GM23338 (cell line): ENCODE data around the gene CEND1. TPM values are rescaled to one million over a fixed set of nuclear protein-coding genes. Genes with fewer than 3 reads are reported as not detected.

ENCODE experiments used
- ATAC-seq: fragments of 200-7000 bp; cut with Tn5 transposase; 3 replicates; pipeline ENCODE4 v1.9.1; 2020
- DNase-seq: peaks from one replicate; pipeline ENCODE4 v3.0.0-alpha.2; 2015; ENCODE audit warnings: low spot score
- H2AFZ ChIP-seq: fragments of 200-600 bp; sonication (generic); 2 replicates; pipeline ENCODE4 v1.8.0; 2016; ENCODE audit warnings: antibody characterized with exemption, mild to moderate bottlenecking, moderate library complexity
- H3F3A ChIP-seq: fragments of 200-600 bp; sonication (generic); replicated peaks from 2 replicates; pipeline ENCODE4 v1.8.0; 2017; ENCODE audit warnings: antibody characterized with exemption, mixed run types, low read depth
- H3K27ac ChIP-seq: fragments of 200-600 bp; sonication (generic); 2 replicates; pipeline ENCODE4 v1.6.1; 2016; ENCODE audit warnings: low read depth
- H3K27me3 ChIP-seq: fragments of 200-600 bp; sonication (generic); 2 replicates; pipeline ENCODE4 v1.8.0; 2016; ENCODE audit warnings: mild to moderate bottlenecking, mixed run types, moderate library complexity; ENCODE audit not compliant: insufficient read depth
- H3K36me3 ChIP-seq: fragments of 200-600 bp; sonication (generic); 2 replicates; pipeline ENCODE4 v1.8.0; 2016; ENCODE audit warnings: mild to moderate bottlenecking; ENCODE audit not compliant: insufficient read depth
- H3K4me1 ChIP-seq: fragments of 200-600 bp; sonication (generic); 2 replicates; pipeline ENCODE4 v1.8.0; 2016; ENCODE audit warnings: mild to moderate bottlenecking, moderate library complexity; ENCODE audit not compliant: insufficient read depth
- H3K4me2 ChIP-seq: fragments of 200-600 bp; sonication (generic); 2 replicates; pipeline ENCODE4 v1.7.1; 2017; ENCODE audit warnings: mixed run types
- H3K4me3 ChIP-seq: fragments of 200-600 bp; sonication (generic); 2 replicates; pipeline ENCODE4 v1.6.1; 2016; ENCODE audit warnings: mixed run types
- H3K79me2 ChIP-seq: fragments of 200-600 bp; sonication (generic); replicated peaks from 2 replicates; pipeline ENCODE4 v1.8.0; 2017; ENCODE audit warnings: mild to moderate bottlenecking; ENCODE audit not compliant: insufficient read depth
- H3K9me2 ChIP-seq: fragments of 200-600 bp; sonication (generic); 2 replicates; pipeline ENCODE4 v1.8.0; 2017; ENCODE audit not compliant: insufficient read depth
- H4K20me1 ChIP-seq: fragments of 200-600 bp; sonication (generic); replicated peaks from 2 replicates; pipeline ENCODE4 v1.8.0; 2017; ENCODE audit warnings: mild to moderate bottlenecking; ENCODE audit not compliant: insufficient read depth
- H3K27ac Mint-ChIP-seq: 2 replicates; pipeline ENCODE4 v1.8.0; 2020; ENCODE audit warnings: inconsistent platforms, mild to moderate bottlenecking, moderate library complexity, mixed read lengths
- H3K27me3 Mint-ChIP-seq: 3 replicates; pipeline ENCODE4 v1.8.0; 2022; ENCODE audit warnings: low read depth, mild to moderate bottlenecking, moderate library complexity, mixed read lengths, inconsistent platforms; ENCODE audit not compliant: insufficient read depth, poor library complexity
- H3K36me3 Mint-ChIP-seq: 3 replicates; pipeline ENCODE4 v1.8.0; 2021; ENCODE audit warnings: low read depth, mild to moderate bottlenecking, inconsistent platforms, moderate library complexity, mixed read lengths
- H3K4me1 Mint-ChIP-seq: 3 replicates; pipeline ENCODE4 v1.8.0; 2020; ENCODE audit warnings: mild to moderate bottlenecking, inconsistent platforms, mixed read lengths
- H3K4me3 Mint-ChIP-seq: 3 replicates; pipeline ENCODE4 v1.8.0; 2021; ENCODE audit warnings: moderate library complexity, mild to moderate bottlenecking, inconsistent platforms, mixed read lengths
- H3K9me3 Mint-ChIP-seq: 3 replicates; pipeline ENCODE4 v1.8.0; 2020; ENCODE audit warnings: moderate library complexity, mild to moderate bottlenecking, inconsistent platforms, mixed read lengths
- CREB1 ChIP-seq: fragments of 250-450 bp; sonication (Bioruptor Pico); IDR thresholded peaks from 2 replicates; pipeline ENCODE4 v1.5.0; 2020; ENCODE audit warnings: low read depth, mild to moderate bottlenecking, moderate library complexity
- ETS1 ChIP-seq: IDR thresholded peaks from 2 replicates; pipeline ENCODE4 v1.6.1; 2016; ENCODE audit warnings: antibody characterized with exemption
- EZH2 ChIP-seq: fragments of 200-600 bp; sonication (generic); IDR thresholded peaks from one replicate; pipeline ENCODE4 v1.8.0; 2017; ENCODE audit warnings: antibody characterized with exemption, mild to moderate bottlenecking, low read depth; ENCODE audit not compliant: unreplicated experiment
- EZH2phosphoT487 ChIP-seq: fragments of 200-600 bp; sonication (generic); IDR thresholded peaks from one replicate; pipeline ENCODE4 v1.8.1; 2018; ENCODE audit warnings: antibody characterized with exemption; ENCODE audit not compliant: unreplicated experiment
- JUNB ChIP-seq: IDR thresholded peaks from one replicate; pipeline ENCODE4 v1.6.1; 2016; ENCODE audit warnings: antibody characterized with exemption; ENCODE audit not compliant: unreplicated experiment
- NANOG ChIP-seq: IDR thresholded peaks from 2 replicates; pipeline ENCODE4 v1.6.1; 2016; ENCODE audit warnings: antibody characterized with exemption, borderline replicate concordance
- POLR2AphosphoS5 ChIP-seq: IDR thresholded peaks from 2 replicates; pipeline ENCODE4 v1.6.1; 2016; ENCODE audit warnings: antibody characterized with exemption, low read depth
- REST ChIP-seq: IDR thresholded peaks from one replicate; pipeline ENCODE4 v1.6.1; 2018; ENCODE audit warnings: antibody characterized with exemption; ENCODE audit not compliant: unreplicated experiment
- STAT1 ChIP-seq: IDR thresholded peaks from one replicate; pipeline ENCODE4 v1.6.1; 2016; ENCODE audit warnings: antibody characterized with exemption; ENCODE audit not compliant: unreplicated experiment
- ZNF114 ChIP-seq: fragments of 250-450 bp; sonication (Bioruptor Pico); IDR thresholded peaks from 2 replicates; pipeline ENCODE4 v1.5.0; 2020; ENCODE audit warnings: mild to moderate bottlenecking, moderate library complexity
- ZNF331 ChIP-seq: fragments of 250-450 bp; sonication (Bioruptor Pico); IDR thresholded peaks from 2 replicates; pipeline ENCODE4 v1.5.0; 2020; ENCODE audit warnings: low read depth, mild to moderate bottlenecking, moderate library complexity
- ZNF462 ChIP-seq: fragments of 250-450 bp; sonication (Bioruptor Pico); IDR thresholded peaks from 2 replicates; pipeline ENCODE4 v1.5.0; 2020; ENCODE audit warnings: mild to moderate bottlenecking, moderate library complexity
- polyA plus RNA-seq: library from polyadenylated mRNA; unstranded; fragments of >200 nt; fragmentation: Nextera tagmentation; extraction: Ambion mirVana; gene quantifications from 2 replicates; pipeline ENCODE4 v1.2.1, GENCODE V29; 2016
- total RNA-seq: library from RNA; depleted of rRNA; stranded (reverse); fragments of >200 nt; shearing (Covaris generic); gene quantifications from 2 replicates; pipeline ENCODE4 v1.2.3, GENCODE V29; 2014
- TF ChIP-seq, protein P1 (sequence below), 2 experiments: fragments of 200-600 bp in 1 of 2; sonication (generic) in 1 of 2; conservative IDR thresholded peaks; 2 replicates each; pipeline versions ENCODE4 v1.5.1 to v1.6.1; 2016 to 2017; ENCODE audit warnings: antibody characterized with exemption in 2 of 2, low read depth in 2 of 2, mild to moderate bottlenecking in 2 of 2, moderate library complexity in 1 of 2

CEND1 gene
- total and polyA plus RNA-seq, 2 experiments from 2014 or later: 4.8 to 5.5 TPM

- Histone ChIP-seq H3K36me3 (peaks cover 6% of the 10 kb centered on the region; the same call in 1 of the 2 replicates), H3K27me3 (no peaks in the 10 kb centered on the region), H3K27ac (no peak overlapping the region), H3K4me3 (no peak overlapping the region), H3K79me2 (peaks cover 23% of the 10 kb centered on the region), H3K9me2 (no peaks in the 10 kb centered on the region), H2AFZ (no peak overlapping the region), H3F3A (peaks cover 26% of the 10 kb centered on the region), H3K4me1 (peaks cover 17% of the 10 kb centered on the region), H3K4me2 (no peak overlapping the region), H4K20me1 (peaks cover 38% of the 10 kb centered on the region)
- peaks cover 38% of the 10 kb centered on the region for H3K36me3 Mint-ChIP-seq
- no peak overlapping the region for H3K4me3 Mint-ChIP-seq
- ATAC-seq (no peak), DNase-seq (no peak)
- TF ChIP-seq, protein P1, sequence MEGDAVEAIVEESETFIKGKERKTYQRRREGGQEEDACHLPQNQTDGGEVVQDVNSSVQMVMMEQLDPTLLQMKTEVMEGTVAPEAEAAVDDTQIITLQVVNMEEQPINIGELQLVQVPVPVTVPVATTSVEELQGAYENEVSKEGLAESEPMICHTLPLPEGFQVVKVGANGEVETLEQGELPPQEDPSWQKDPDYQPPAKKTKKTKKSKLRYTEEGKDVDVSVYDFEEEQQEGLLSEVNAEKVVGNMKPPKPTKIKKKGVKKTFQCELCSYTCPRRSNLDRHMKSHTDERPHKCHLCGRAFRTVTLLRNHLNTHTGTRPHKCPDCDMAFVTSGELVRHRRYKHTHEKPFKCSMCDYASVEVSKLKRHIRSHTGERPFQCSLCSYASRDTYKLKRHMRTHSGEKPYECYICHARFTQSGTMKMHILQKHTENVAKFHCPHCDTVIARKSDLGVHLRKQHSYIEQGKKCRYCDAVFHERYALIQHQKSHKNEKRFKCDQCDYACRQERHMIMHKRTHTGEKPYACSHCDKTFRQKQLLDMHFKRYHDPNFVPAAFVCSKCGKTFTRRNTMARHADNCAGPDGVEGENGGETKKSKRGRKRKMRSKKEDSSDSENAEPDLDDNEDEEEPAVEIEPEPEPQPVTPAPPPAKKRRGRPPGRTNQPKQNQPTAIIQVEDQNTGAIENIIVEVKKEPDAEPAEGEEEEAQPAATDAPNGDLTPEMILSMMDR (conservative IDR thresholded peaks at IDR 0.05; ENCODE audit: low read depth in 2 of 2): no peak
- TF ChIP-seq STAT1: no peak
- TF ChIP-seq ZNF462 (CRISPR knock-in tag): no peak
- TF ChIP-seq EZH2phosphoT487: no peak
- TF ChIP-seq ETS1: no peak
- TF ChIP-seq JUNB: no peak
- no peak for TF ChIP-seq NANOG
- TF ChIP-seq ZNF331: no peak
- no peak for TF ChIP-seq EZH2
- no peak for TF ChIP-seq REST
- TF ChIP-seq POLR2AphosphoS5: no peak
- no peak for TF ChIP-seq CREB1 (CRISPR knock-in tag)
- no peak for TF ChIP-seq ZNF114
- peaks cover 28% of the 10 kb centered on the region for H3K27me3 Mint-ChIP-seq
- H3K4me1 Mint-ChIP-seq: peaks cover 28% of the 10 kb centered on the region
- H3K9me3 Mint-ChIP-seq: no peaks in the 10 kb centered on the region
- no peak overlapping the region for H3K27ac Mint-ChIP-seq
Observed at GRCh38 chr11:837990-838307, 48.1 kb upstream of the CEND1 start.
